SK-N-SH (cell line): ENCODE results near the gene RGS14. TPM values are rescaled to one million over a fixed set of nuclear protein-coding genes. Genes with fewer than 3 reads are reported as not detected.
"Not testable (repeated sequence)": the region's sequence is repeated elsewhere in the genome, so short reads cannot be mapped to it uniquely, and the experiment has no call there.

Experiments used
- CTCF ChIA-PET: fragments of 300-600, 350-600 bp; formaldehyde crosslinking; extraction: SDS; loops from one replicate; lab custom pipeline; 2021; lab: Yijun Ruan, JAX
- POLR2A ChIA-PET: fragments of 350-600 bp; sonication (Branson Sonifier 250); formaldehyde crosslinking; extraction: SDS; loops from one replicate; lab custom pipeline; 2020; ENCODE audit warnings: antibody characterized with exemption, inconsistent platforms; lab: Yijun Ruan, JAX
- DNase-seq: peaks from one replicate; pipeline ENCODE4 v3.0.0; 2012
- H2AFZ ChIP-seq: fragments of 200-600 bp; sonication (generic); 2 replicates; pipeline ENCODE4 v1.8.1; 2016; ENCODE audit warnings: antibody characterized with exemption, mild to moderate bottlenecking, low read depth
- H3F3A ChIP-seq: fragments of 200-600 bp; sonication (generic); replicated peaks from 2 replicates; pipeline ENCODE3; 2016; ENCODE audit warnings: antibody characterized with exemption, mild to moderate bottlenecking; ENCODE audit not compliant: insufficient read depth
- H3K27ac ChIP-seq, 2 experiments: fragments of 200-500 bp in 1 of 2; fragments of 200-600 bp in 1 of 2; sonication (Bioruptor generic) in 1 of 2; sonication (generic), shearing (Covaris generic) in 1 of 2; 2 replicates each; pipeline versions ENCODE4 v1.5.1 to v1.6.1; 2014 to 2016; ENCODE audit warnings: low read depth in 2 of 2, inconsistent platforms in 1 of 2, low read length in 1 of 2, mild to moderate bottlenecking in 1 of 2, mixed read lengths in 1 of 2
- H3K27me3 ChIP-seq: fragments of 200-600 bp; sonication (generic), shearing (Covaris generic); 2 replicates; pipeline ENCODE4 v1.6.1; 2016; ENCODE audit warnings: mixed run types; ENCODE audit not compliant: insufficient read depth
- H3K36me3 ChIP-seq, 2 experiments: fragments of 200-500 bp in 1 of 2; fragments of 200-600 bp in 1 of 2; sonication (Bioruptor generic) in 1 of 2; sonication (generic) in 1 of 2; replicated peaks in 1 of 2; 2 replicates each; pipeline versions ENCODE3 to v1.5.1; 2014 to 2016; ENCODE audit warnings: low read length in 1 of 2, mild to moderate bottlenecking in 1 of 2; ENCODE audit not compliant: insufficient read depth in 2 of 2, control insufficient read depth in 1 of 2
- H3K4me1 ChIP-seq, 2 experiments: fragments of 200-500 bp in 1 of 2; fragments of 200-600 bp in 1 of 2; sonication (Bioruptor generic) in 1 of 2; sonication (generic), shearing (Covaris generic) in 1 of 2; 2 replicates each; pipeline versions ENCODE4 v1.5.1 to v1.6.1; 2014 to 2016; ENCODE audit warnings: low read depth in 1 of 2, low read length in 1 of 2, mixed run types in 1 of 2; ENCODE audit not compliant: insufficient read depth in 2 of 2, control insufficient read depth in 1 of 2
- H3K4me2 ChIP-seq: fragments of 200-600 bp; sonication (generic), shearing (Covaris generic); 2 replicates; pipeline ENCODE4 v1.6.1; 2017; ENCODE audit warnings: mixed run types
- H3K4me3 ChIP-seq, 2 experiments: fragments of 200-500 bp in 1 of 2; fragments of 200-600 bp in 1 of 2; sonication (Bioruptor generic) in 1 of 2; sonication (generic), shearing (Covaris generic) in 1 of 2; 2 replicates each; pipeline versions ENCODE4 v1.5.1 to v1.8.1; 2014 to 2016; ENCODE audit warnings: low read depth in 2 of 2, inconsistent platforms in 1 of 2, low read length in 1 of 2, mild to moderate bottlenecking in 1 of 2, mixed read lengths in 1 of 2, moderate library complexity in 1 of 2
- H3K79me2 ChIP-seq: fragments of 200-600 bp; sonication (generic); 2 replicates; pipeline ENCODE4 v1.8.1; 2017; ENCODE audit warnings: mild to moderate bottlenecking; ENCODE audit not compliant: insufficient read depth
- H3K9ac ChIP-seq: fragments of 200-600 bp; sonication (generic); 2 replicates; pipeline ENCODE4 v1.6.1; 2017; ENCODE audit warnings: mixed run types
- H3K9me2 ChIP-seq: fragments of 200-600 bp; sonication (generic); 2 replicates; pipeline ENCODE4 v1.6.1; 2017; ENCODE audit warnings: mixed run types
- H3K9me3 ChIP-seq: fragments of 200-600 bp; sonication (generic); 2 replicates; pipeline ENCODE4 v1.6.1; 2017; ENCODE audit warnings: mixed run types, mild to moderate bottlenecking, moderate library complexity
- H4K20me1 ChIP-seq: fragments of 200-600 bp; sonication (generic); 2 replicates; pipeline ENCODE4 v1.6.1; 2017; ENCODE audit warnings: mild to moderate bottlenecking, mixed run types; ENCODE audit not compliant: insufficient read depth
- GABPA ChIP-seq: IDR thresholded peaks from 2 replicates; pipeline ENCODE4 v1.4.0; 2012; ENCODE audit warnings: low read depth, mild to moderate bottlenecking
- MAX ChIP-seq: IDR thresholded peaks from 2 replicates; pipeline ENCODE4 v1.4.0; 2012; ENCODE audit warnings: low read depth
- MEF2A ChIP-seq: IDR thresholded peaks from 2 replicates; pipeline ENCODE4 v1.4.0; 2012; ENCODE audit warnings: low read depth, borderline replicate concordance
- MXI1 ChIP-seq: IDR thresholded peaks from 2 replicates; pipeline ENCODE4 v1.6.1; 2012; ENCODE audit warnings: mild to moderate bottlenecking, low read depth, low read length, improper control_type of control experiment
- REST ChIP-seq: IDR thresholded peaks from 2 replicates; pipeline ENCODE4 v1.6.1; 2012; ENCODE audit warnings: mild to moderate bottlenecking, low read depth, low read length, moderate library complexity
- TAF1 ChIP-seq: IDR thresholded peaks from 2 replicates; pipeline ENCODE4 v1.6.1; 2012; ENCODE audit warnings: low read depth, mild to moderate bottlenecking, low read length, moderate library complexity, borderline replicate concordance
- TEAD4 ChIP-seq: IDR thresholded peaks from 2 replicates; pipeline ENCODE4 v1.4.0; 2012; ENCODE audit warnings: mild to moderate bottlenecking, borderline replicate concordance; ENCODE audit not compliant: insufficient read depth
- ZBTB33 ChIP-seq: IDR thresholded peaks from 2 replicates; pipeline ENCODE4 v1.4.0; 2012; ENCODE audit warnings: low read depth, borderline replicate concordance
- WGBS: methylation state at CpG from one replicate; pipeline ENCODE4 v1.1.6; 2017; ENCODE audit warnings: low lambda C conversion rate; 5-methylcytosine and 5-hydroxymethylcytosine counted together
- polyA plus RNA-seq, 3 experiments: library from polyadenylated mRNA; depleted of rRNA; stranded (reverse); fragments of >200 nt; gene quantifications; 2 replicates each; pipeline ENCODE4 v1.2.3, GENCODE V29; 2012

The RGS14 gene
- polyA plus RNA-seq, 1 of the 3 experiments (the other 2 are of a cell fraction), result 26.5 TPM

GRCh38 chr5:177359860-177360259 lies 2.1 kb downstream of the RGS14 start:
- Histone ChIP-seq H3K27ac (no peak overlapping the region), H3K9me2 (no peaks in the 10 kb centered on the region), H4K20me1 (no peaks in the 10 kb centered on the region), H3K79me2 (no peaks in the 10 kb centered on the region), H3K27me3 (no peaks in the 10 kb centered on the region), H3K36me3 (no peaks in the 10 kb centered on the region), H3K9me3 (no peaks in the 10 kb centered on the region), H3K4me2 (no peak overlapping the region), H2AFZ (no peak overlapping the region), H3K9ac (no peak overlapping the region), H3F3A (no peaks in the 10 kb centered on the region), H3K4me1 (peaks cover 4 to 15% of the 10 kb centered on the region in 2 experiments; a peak in 2 of 4 replicates), H3K4me3 (no peak overlapping the region)
- ChIA-PET CTCF (interaction anchor here (1.7 kb wide), 2 partner anchors 10 to 97 kb away, joined by 4 to 8 read pairs; no protein-coding TSS in a partner anchor), POLR2A (no interaction called here)
- TF ChIP-seq MEF2A (no peak), TAF1 (no peak), ZBTB33 (no peak), REST (no peak), TEAD4 (no peak), GABPA (no peak), MAX (no peak), MXI1 (no peak)
- 64% methylated on average over 3 of the region's 3 CpGs for WGBS
- no peak for DNase-seq

GRCh38 chr5:177360740-177361139 lies 3.0 kb downstream of the RGS14 start:
- not testable (repeated sequence) for H3K36me3 ChIP-seq, H4K20me1 ChIP-seq, H3K79me2 ChIP-seq, H3F3A ChIP-seq, DNase-seq, H3K4me2 ChIP-seq, H2AFZ ChIP-seq, H3K9ac ChIP-seq, H3K9me2 ChIP-seq, H3K27me3 ChIP-seq, H3K9me3 ChIP-seq, H3K27ac ChIP-seq, H3K4me3 ChIP-seq
- no CpG with 5 or more reads among the region's 7 CpGs for WGBS
- ChIA-PET CTCF (interaction anchor here (1.0 to 1.7 kb wide), 6 partner anchors 9 to 97 kb away, joined by 4 to 8 read pairs (median 5); partner anchors contain the start of gene LMAN2), POLR2A (interaction anchor here (0.6 to 1.7 kb wide), 2 partner anchors 8 to 158 kb away, joined by 3 to 8 read pairs; partner anchors contain the start of gene LMAN2)
- peaks cover 4 to 18% of the 10 kb centered on the region in 2 experiments; a peak in 2 of 4 replicates for H3K4me1 ChIP-seq
